K562 (cell line): ENCODE results near the gene ITPK1. TPM values are rescaled to one million over a fixed set of nuclear protein-coding genes. Genes with fewer than 3 reads are reported as not detected.

Source experiments
- ATAC-seq: fragments of 200-7000 bp; cut with Tn5 transposase; 3 replicates; pipeline ENCODE4 v1.9.1; 2020; ENCODE audit warnings: moderate library complexity
- Bru-seq: library from RNA; stranded (reverse); fragments of 400-500 nt; gene quantifications from one replicate; lab custom pipeline; 2021; lab: Mats Ljungman, UMichigan
- BruChase-seq, 2 experiments: library from RNA; stranded (reverse); fragments of 400-500 nt; gene quantifications; one replicate each; lab custom pipeline; 2021; lab: Mats Ljungman, UMichigan
- BruUV-seq: library from RNA; stranded (reverse); fragments of 400-500 nt; replicated peaks from 2 replicates; lab custom pipeline; 2021; lab: Mats Ljungman, UMichigan
- CTCF ChIA-PET: fragments of 300-600 bp; formaldehyde crosslinking; extraction: SDS; loops from one replicate; lab custom pipeline; 2021; ENCODE audit warnings: low intra/inter-chr PET ratio; lab: Yijun Ruan, JAX
- POLR2A ChIA-PET: fragments of 300-600, 350-650 bp; sonication (Branson Sonifier 250); formaldehyde crosslinking; extraction: SDS; loops from one replicate; lab custom pipeline; 2021; ENCODE audit warnings: antibody characterized with exemption, inconsistent platforms; lab: Yijun Ruan, JAX
- DNase-seq, 4 experiments: peaks; one replicate each; pipeline versions ENCODE4 v3.0.0 to v3.0.0-alpha.2; 2011 to 2018; ENCODE audit warnings: low spot score in 3 of 4, mixed read lengths in 3 of 4; ENCODE audit errors: extremely low read depth in 1 of 4
- FAIRE-seq: peaks from 2 replicates; lab custom pipeline; 2011; peaks lifted over from hg19 to GRCh38; lab: Jason Lieb, UNC
- H2AFZ ChIP-seq: 2 replicates; pipeline ENCODE4 v1.6.0; 2011; ENCODE audit warnings: low read depth, low read length, control low read depth, inconsistent platforms
- H3K27ac ChIP-seq: fragments of 200-600 bp; 3 replicates; pipeline ENCODE4 v1.8.0; 2011; ENCODE audit warnings: low read depth, mild to moderate bottlenecking, control low read depth, inconsistent platforms, low read length, moderate library complexity, mixed read lengths; ENCODE audit errors: extremely low read depth
- H3K27me3 ChIP-seq, 2 experiments: fragments of 300-600 bp in 1 of 2; 2 replicates in 1 of 2; 3 replicates in 1 of 2; pipeline versions ENCODE4 v1.6.0 to v1.8.0; 2011; ENCODE audit warnings: inconsistent platforms in 2 of 2, low read length in 2 of 2, mild to moderate bottlenecking in 1 of 2, mixed read lengths in 1 of 2, moderate library complexity in 1 of 2; ENCODE audit not compliant: control insufficient read depth in 2 of 2, insufficient read depth in 2 of 2
- H3K36me3 ChIP-seq: fragments of 300-600 bp; 3 replicates; pipeline ENCODE4 v1.8.0; 2011; ENCODE audit warnings: mild to moderate bottlenecking, low read length, inconsistent platforms; ENCODE audit not compliant: control insufficient read depth, insufficient read depth
- H3K4me1 ChIP-seq, 2 experiments: fragments of 200-600 bp in 1 of 2; replicated peaks in 1 of 2; 2 replicates in 1 of 2; 3 replicates in 1 of 2; pipeline versions ENCODE4 v1.5.1 to v1.8.0; 2011; ENCODE audit warnings: inconsistent platforms in 2 of 2, low read length in 2 of 2, mild to moderate bottlenecking in 1 of 2, mixed read lengths in 1 of 2, moderate library complexity in 1 of 2; ENCODE audit not compliant: control insufficient read depth in 2 of 2, insufficient read depth in 2 of 2
- H3K4me2 ChIP-seq: 2 replicates; pipeline ENCODE4 v1.6.1; 2011; ENCODE audit warnings: low read length, control low read depth, inconsistent platforms, mixed read lengths; ENCODE audit not compliant: insufficient read depth
- H3K4me3 ChIP-seq: fragments of 200-600 bp; sonication (generic), shearing (Covaris generic); 2 replicates; pipeline ENCODE4 v1.5.1; 2016; ENCODE audit warnings: control low read depth, inconsistent platforms
- H3K79me2 ChIP-seq: fragments of 200-600 bp; 3 replicates; pipeline ENCODE4 v1.8.0; 2011; ENCODE audit warnings: low read length, inconsistent platforms; ENCODE audit not compliant: control insufficient read depth, insufficient read depth
- H3K9ac ChIP-seq, 2 experiments: 2 replicates each; pipeline versions ENCODE4 v1.6.0 to v1.6.1; 2011; ENCODE audit warnings: low read depth in 2 of 2, low read length in 2 of 2, control low read depth in 1 of 2, inconsistent platforms in 1 of 2, mild to moderate bottlenecking in 1 of 2, mixed read lengths in 1 of 2; ENCODE audit not compliant: insufficient read depth in 1 of 2
- H3K9me1 ChIP-seq: one replicate; pipeline ENCODE4 v1.6.0; 2011; ENCODE audit warnings: inconsistent platforms, mild to moderate bottlenecking, low read length, moderate library complexity; ENCODE audit not compliant: control insufficient read depth, insufficient read depth
- H3K9me3 ChIP-seq: replicated peaks from 2 replicates; pipeline ENCODE4 v1.5.1; 2011; ENCODE audit warnings: low read depth, low read length, inconsistent platforms; ENCODE audit not compliant: control insufficient read depth, insufficient read depth
- H4K20me1 ChIP-seq: replicated peaks from 2 replicates; pipeline ENCODE4 v1.6.1; 2011; ENCODE audit warnings: low read length, inconsistent platforms, mixed read lengths; ENCODE audit not compliant: control insufficient read depth, insufficient read depth
- CTCFL ChIP-seq: IDR thresholded peaks from 2 replicates; pipeline ENCODE4 v1.6.1; 2011; ENCODE audit warnings: borderline replicate concordance, low read depth, mild to moderate bottlenecking, moderate library complexity, low read length; ENCODE audit not compliant: insufficient read depth, poor library complexity, severe bottlenecking
- DACH1 ChIP-seq: fragments of 450-650 bp; IDR thresholded peaks from 2 replicates; pipeline ENCODE4 v1.6.1; 2018; ENCODE audit not compliant: partially characterized antibody
- KAT2B ChIP-seq: IDR thresholded peaks from one replicate; pipeline ENCODE4 v1.6.1; 2012; ENCODE audit warnings: low read depth, mild to moderate bottlenecking, control low read depth, inconsistent platforms, low read length, moderate library complexity
- POLR2G ChIP-seq: fragments of 200-400 bp; formaldehyde crosslinking; IDR thresholded peaks from 2 replicates; pipeline ENCODE4 v1.6.1; 2017; ENCODE audit warnings: low read depth, mild to moderate bottlenecking, antibody characterized with exemption, low read length, moderate library complexity
- TAF1 ChIP-seq: IDR thresholded peaks from 2 replicates; pipeline ENCODE4 v1.6.1; 2011; ENCODE audit warnings: mild to moderate bottlenecking, low read length, moderate library complexity; ENCODE audit not compliant: insufficient read depth, control insufficient read depth, severe bottlenecking; ENCODE audit errors: extremely low read depth
- TAF7 ChIP-seq: fragments of 450-650 bp; IDR thresholded peaks from 2 replicates; pipeline ENCODE4 v1.6.1; 2016; ENCODE audit warnings: missing genetic modification characterization, missing compliant biosample characterization
- ZBED1 ChIP-seq: IDR thresholded peaks from 2 replicates; pipeline ENCODE4 v1.6.1; 2014
- ZBTB49 ChIP-seq: sonication (generic); formaldehyde crosslinking; IDR thresholded peaks from 2 replicates; pipeline ENCODE4 v1.8.0; 2022; ENCODE audit warnings: missing genetic modification reagents, mild to moderate bottlenecking, borderline replicate concordance
- ZNF146 ChIP-seq: IDR thresholded peaks from one replicate; pipeline ENCODE4 v1.6.1; 2018; ENCODE audit warnings: missing compliant biosample characterization; ENCODE audit not compliant: unreplicated experiment
- WGBS: fragments of 100-300 bp; shearing (Covaris generic); methylation state at CpG from one replicate; pipeline ENCODE4 v1.1.6; 2016; ENCODE audit warnings: low coverage, mixed read lengths; ENCODE audit not compliant: insufficient coverage; ENCODE audit errors: missing lambda C conversion rate; 5-methylcytosine and 5-hydroxymethylcytosine counted together
- in situ Hi-C: fragments of 300-500 bp; cut with MboI; formaldehyde crosslinking; loops from 4 replicates; pipeline ENCODE4 v1.15.0; 2018; ENCODE audit warnings: inconsistent platforms, mixed read lengths
- intact Hi-C: fragments of 100-400 bp; cut with micrococcal nuclease; formaldehyde crosslinking; loops from 2 replicates; pipeline ENCODE4 v1.14.2; 2022
- long read RNA-seq, 3 experiments: library from polyadenylated mRNA in 2 of 3; library from RNA in 1 of 3; unstranded in 2 of 3; stranded (forward) in 1 of 3; transcript quantifications; one replicate each; pipeline ENCODE4 v2.0.0, GENCODE V29; 2019 to 2022
- polyA minus RNA-seq, 3 experiments: library from RNA; depleted of rRNA, polyadenylated mRNA; stranded (reverse); fragments of >200 nt; gene quantifications; 2 replicates each; pipeline ENCODE4 v1.2.3, GENCODE V29; 2011
- polyA plus RNA-seq, 8 experiments: library from polyadenylated mRNA; depleted of rRNA in 4 of 8; stranded (reverse) in 5 of 8; unstranded in 3 of 8; fragments of >200 nt; fragmentation: Nextera tagmentation in 2 of 8; fragmentation: Illumina TruSeq in 1 of 8; extraction: Ambion mirVana in 2 of 8; extraction: Trizol in 1 of 8; gene quantifications; 2 replicates each; pipeline versions ENCODE4 v1.2.1 to v1.2.3, GENCODE V29; 2011 to 2014; ENCODE audit warnings: inconsistent platforms in 1 of 8, missing spikeins in 1 of 8
- total RNA-seq, 7 experiments: library from RNA; depleted of rRNA in 6 of 7; stranded (reverse); fragments of >200 nt in 6 of 7; fragmentation: Illumina TruSeq in 2 of 7; extraction: Trizol in 2 of 7; gene quantifications; 2 replicates each; pipeline versions ENCODE4 v1.2.1 to v1.2.3, GENCODE V29; 2011 to 2021; ENCODE audit warnings: low replicate concordance in 1 of 7

The ITPK1 gene
- total RNA-seq (2011; cell fraction: chromatin; rRNA removed; ENCODE audit: low replicate concordance) = 21.8 and 42.6 TPM in 2 replicates
- 17.2 and 21.1 TPM in 2 replicates for total RNA-seq (2011; cell fraction: nucleolus; rRNA removed)
- total RNA-seq (2011; cell fraction: nucleoplasm; rRNA removed) = 16.6 and 19.4 TPM in 2 replicates
- total RNA-seq (2014; rRNA removed) (17.3 and 23.0 TPM in 2 replicates), total RNA-seq (2014; rRNA removed; fragmentation: Illumina TruSeq; extraction: Trizol) (10.8 and 24.0 TPM in 2 replicates), total RNA-seq (2015; rRNA removed; fragmentation: Illumina TruSeq; extraction: Trizol) (22.6 and 26.8 TPM in 2 replicates), total RNA-seq (2021) (39.2 and 41.1 TPM in 2 replicates), polyA plus RNA-seq (2011; rRNA removed) (23.0 and 36.9 TPM in 2 replicates), polyA plus RNA-seq (2014; fragmentation: Illumina TruSeq; extraction: Trizol) (32.4 and 32.6 TPM in 2 replicates), polyA plus RNA-seq (2014; fragmentation: Nextera tagmentation; extraction: Ambion mirVana) (1 to 10 TPM; 1.2 to 1.5 TPM), polyA plus RNA-seq (2014; rRNA removed) (22.4 and 28.7 TPM in 2 replicates), polyA minus RNA-seq (2011; rRNA and poly(A)+ RNA removed) (44.8 and 48.1 TPM in 2 replicates), Bru-seq, nascent RNA (percentile 57 among the genes with signal in this experiment), BruChase-seq, experiment 1, labeled RNA remaining after a 2-hour chase (percentile 55 among the genes with signal in this experiment), BruChase-seq, experiment 2, labeled RNA remaining after a 6-hour chase (percentile 52 among the genes with signal in this experiment)
- polyA plus RNA-seq (2011; cell fraction: cytosol; rRNA removed) = 40.7 and 44.0 TPM in 2 replicates
- 23.5 and 26.5 TPM in 2 replicates for polyA plus RNA-seq (2011; cell fraction: nucleus; rRNA removed)
- 38.5 and 49.5 TPM in 2 replicates for polyA plus RNA-seq (2012)
- polyA minus RNA-seq (2011; cell fraction: cytosol; rRNA and poly(A)+ RNA removed) = 34.7 and 38.7 TPM in 2 replicates
- polyA minus RNA-seq (2011; cell fraction: nucleus; rRNA and poly(A)+ RNA removed) = 7.5 and 23.8 TPM in 2 replicates
- long read RNA-seq, experiment 1, full-length matches to known transcripts = 14 of 91 reads
- long read RNA-seq, experiment 1, partial matches to known transcripts = 12 of 91 reads
- long read RNA-seq, experiment 1, other reads (novel, unspliced or antisense) = 65 of 91 reads
- long read RNA-seq, experiment 2, partial matches to known transcripts = 10 of 23 reads
- long read RNA-seq, experiment 2, other reads (novel, unspliced or antisense) = 13 of 23 reads
- long read RNA-seq, experiment 3, partial matches to known transcripts = 2 of 7 reads
- long read RNA-seq, experiment 3, other reads (novel, unspliced or antisense) = 5 of 7 reads

DNA sequence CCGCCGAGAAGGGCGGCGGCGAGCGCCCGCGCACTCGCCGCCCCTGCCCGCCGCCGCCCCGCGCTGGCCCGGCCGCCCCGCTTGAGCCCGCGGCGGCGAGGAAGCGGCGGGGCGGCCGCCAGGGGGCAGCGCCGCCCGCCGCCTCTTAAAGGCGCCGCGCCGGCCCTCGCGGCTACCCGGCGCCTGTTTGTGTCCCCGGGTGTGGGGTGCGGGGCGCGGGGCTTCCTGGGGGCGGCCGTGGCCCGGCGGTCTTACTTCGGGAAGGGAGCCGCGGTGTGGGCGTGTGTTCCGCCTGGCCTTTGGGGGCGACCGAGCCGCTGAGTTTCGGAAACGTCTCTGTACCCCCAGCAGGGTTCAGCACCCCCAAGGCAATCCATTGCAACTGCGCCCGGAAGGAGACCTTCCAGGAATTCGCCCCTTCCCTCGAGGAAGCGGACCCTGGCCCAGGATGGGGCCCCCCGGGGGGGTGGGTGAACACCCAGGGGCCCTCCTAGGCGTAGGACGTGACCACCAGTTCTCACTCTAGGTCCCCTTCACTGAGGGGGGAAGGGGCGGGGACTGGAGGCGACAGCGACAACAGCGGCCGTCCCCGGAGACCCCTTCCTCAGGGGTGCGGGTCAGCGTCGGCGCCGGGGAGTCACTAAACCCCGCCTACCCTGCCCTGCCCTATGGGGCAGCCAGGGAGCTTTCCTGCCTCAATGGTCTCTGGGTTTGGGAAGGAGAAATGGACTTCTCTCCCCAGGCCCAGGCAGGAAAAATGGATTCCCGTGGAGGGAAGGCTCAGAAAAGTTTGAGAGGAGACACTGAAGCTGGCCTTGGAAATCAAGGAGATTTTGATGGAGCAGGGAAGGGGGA lies at the start of gene ITPK1:
ITPK1 (minus strand) TSS at position 105 of the 855 bp plus-strand sequence. CDS start 762 bp downstream, outside the sequence.
- Histone ChIP-seq H3K36me3 (no peaks in the 10 kb centered on the region), H3K4me2 (peak within 1 kb of the TSS; percentile 74), H3K9me3 (no peaks in the 10 kb centered on the region), H4K20me1 (no peaks in the 10 kb centered on the region), H3K4me1 (peaks cover 21 to 29% of the 10 kb centered on the region in 2 experiments; a peak in 4 of 5 replicates), H3K9ac (peak within 1 kb of the TSS; percentile 86 to 91), H3K9me1 (no peaks in the 10 kb centered on the region), H3K79me2 (peaks cover 13% of the 10 kb centered on the region; the same call in 1 of the 3 replicates), H3K4me3 (peak within 1 kb of the TSS; percentile 66), H3K27ac (peak within 1 kb of the TSS; percentile 90), H2AFZ (peak within 1 kb of the TSS; percentile 93), H3K27me3 (no peaks in the 10 kb centered on the region)
- CTCF ChIA-PET = interaction anchor here (0.5 to 1.2 kb wide), 3 partner anchors 23 to 381 kb away, joined by 3 to 4 read pairs (median 3); no protein-coding TSS in a partner anchor
- FAIRE-seq (no peak), DNase-seq (peak; percentile 66 to 72 (median 69)), ATAC-seq (peak; percentile 72)
- in situ Hi-C loops = no loop called here
- POLR2A ChIA-PET = interaction anchor here (0.9 kb wide), 1 partner anchor 103 kb away, joined by 5 read pairs; no protein-coding TSS in a partner anchor
- 8% methylated on average over 2 of the region's 77 CpGs for WGBS
- BruUV-seq = TSS peak; percentile 83
- intact Hi-C loops = no loop called here
- TF ChIP-seq ZNF146 (CRISPR knock-in tag) = no peak
- peak; percentile 22; the same call in 1 of the 2 replicates for TF ChIP-seq TAF7 (tag)
- TF ChIP-seq CTCFL = peak; percentile 86
- no peak for TF ChIP-seq ZBED1
- no peak for TF ChIP-seq ZBTB49 (CRISPR knock-in tag)
- no peak for TF ChIP-seq KAT2B
- no peak for TF ChIP-seq DACH1
- peak; percentile 81 for TF ChIP-seq POLR2G
- TF ChIP-seq TAF1 = peak; percentile 36
